Mesenchymal stem cell (in vitro differentiated cells and primary cell): ENCODE measurements around the gene ATXN7L1.

Experiments
- DNase-seq: peaks from one replicate; pipeline ENCODE4 v3.0.0-alpha.2; 2013
- H2AFZ ChIP-seq: one replicate; pipeline ENCODE4 v1.6.1; 2013; ENCODE audit warnings: low read depth, mild to moderate bottlenecking, control low read depth, inconsistent platforms, low read length, moderate library complexity
- H2AK5ac ChIP-seq: 2 replicates; pipeline ENCODE4 v1.6.1; 2013; ENCODE audit warnings: low read length, moderate library complexity, mild to moderate bottlenecking, inconsistent platforms; ENCODE audit not compliant: severe bottlenecking
- H2BK120ac ChIP-seq: one replicate; pipeline ENCODE4 v1.6.1; 2013; ENCODE audit warnings: low read depth, mild to moderate bottlenecking, inconsistent platforms, low read length, moderate library complexity
- H2BK12ac ChIP-seq, 2 experiments: one replicate each; pipeline ENCODE4 v1.6.1; 2013; ENCODE audit warnings: inconsistent platforms in 2 of 2, low read length in 2 of 2, mild to moderate bottlenecking in 2 of 2, moderate library complexity in 2 of 2, control low read depth in 1 of 2
- H2BK15ac ChIP-seq: one replicate; pipeline ENCODE4 v1.6.1; 2013; ENCODE audit warnings: mild to moderate bottlenecking, low read depth, inconsistent platforms; ENCODE audit not compliant: poor library complexity, severe bottlenecking
- H2BK5ac ChIP-seq: 2 replicates; pipeline ENCODE4 v1.6.1; 2013; ENCODE audit warnings: low read depth, mild to moderate bottlenecking, low read length, control low read depth, inconsistent platforms; ENCODE audit not compliant: poor library complexity, severe bottlenecking
- H3K14ac ChIP-seq, 2 experiments: one replicate each; pipeline ENCODE4 v1.6.1; 2013; ENCODE audit warnings: inconsistent platforms in 2 of 2, low read length in 2 of 2, control low read depth in 1 of 2, mild to moderate bottlenecking in 1 of 2, moderate library complexity in 1 of 2
- H3K18ac ChIP-seq, 2 experiments: one replicate each; pipeline ENCODE4 v1.6.1; 2013; ENCODE audit warnings: inconsistent platforms in 2 of 2, low read length in 2 of 2, control low read depth in 1 of 2, low read depth in 1 of 2, mild to moderate bottlenecking in 1 of 2
- H3K23ac ChIP-seq, 2 experiments: one replicate each; pipeline ENCODE4 v1.6.1; 2013; ENCODE audit warnings: inconsistent platforms in 2 of 2, low read length in 2 of 2, mild to moderate bottlenecking in 2 of 2, moderate library complexity in 2 of 2, control low read depth in 1 of 2
- H3K27ac ChIP-seq: 2 replicates; pipeline ENCODE4 v1.5.1; 2013; ENCODE audit warnings: mild to moderate bottlenecking, moderate library complexity, low read length, control low read depth, inconsistent platforms; ENCODE audit not compliant: poor library complexity, severe bottlenecking
- H3K27me3 ChIP-seq, 2 experiments: 2 replicates each; pipeline versions ENCODE4 v1.6.1 to v1.7.0; 2013; ENCODE audit warnings: low read length in 2 of 2, mild to moderate bottlenecking in 2 of 2, moderate library complexity in 2 of 2, control low read depth in 1 of 2, inconsistent platforms in 1 of 2; ENCODE audit not compliant: control insufficient read depth in 1 of 2, insufficient read depth in 1 of 2
- H3K36me3 ChIP-seq, 2 experiments: 2 replicates each; pipeline versions ENCODE4 v1.6.1 to v1.7.0; 2013; ENCODE audit warnings: low read length in 2 of 2, control low read depth in 1 of 2, inconsistent platforms in 1 of 2, low read depth in 1 of 2, mild to moderate bottlenecking in 1 of 2; ENCODE audit not compliant: insufficient read depth in 2 of 2, control insufficient read depth in 1 of 2
- H3K4ac ChIP-seq, 2 experiments: one replicate each; pipeline ENCODE4 v1.6.1; 2013; ENCODE audit warnings: inconsistent platforms in 2 of 2, low read length in 2 of 2, mild to moderate bottlenecking in 2 of 2, moderate library complexity in 2 of 2, control low read depth in 1 of 2, low read depth in 1 of 2
- H3K4me1 ChIP-seq: 2 replicates; pipeline ENCODE4 v1.6.1; 2013; ENCODE audit warnings: low read depth, low read length, control low read depth; ENCODE audit not compliant: control insufficient read depth, insufficient read depth
- H3K4me2 ChIP-seq: 2 replicates; pipeline ENCODE4 v1.6.1; 2013; ENCODE audit warnings: low read length, mild to moderate bottlenecking, inconsistent platforms; ENCODE audit not compliant: poor library complexity, severe bottlenecking
- H3K4me3 ChIP-seq, 2 experiments: 2 replicates each; pipeline versions ENCODE4 v1.5.1 to v1.7.0; 2013; ENCODE audit warnings: low read length in 2 of 2, mild to moderate bottlenecking in 2 of 2, control low read depth in 1 of 2, low read depth in 1 of 2; ENCODE audit not compliant: insufficient read depth in 1 of 2
- H3K79me1 ChIP-seq: replicated peaks from 2 replicates; pipeline ENCODE4 v1.6.1; 2013; ENCODE audit warnings: mild to moderate bottlenecking, control low read depth, low read length, inconsistent platforms; ENCODE audit not compliant: poor library complexity, severe bottlenecking
- H3K9ac ChIP-seq: 2 replicates; pipeline ENCODE4 v1.7.0; 2013; ENCODE audit warnings: mild to moderate bottlenecking, low read length, moderate library complexity
- H3K9me3 ChIP-seq: 2 replicates; pipeline ENCODE4 v1.7.0; 2013; ENCODE audit warnings: mild to moderate bottlenecking, low read length; ENCODE audit not compliant: control insufficient read depth
- H4K8ac ChIP-seq: one replicate; pipeline ENCODE4 v1.6.1; 2013; ENCODE audit warnings: inconsistent platforms, mild to moderate bottlenecking, low read length, moderate library complexity
- H4K91ac ChIP-seq: one replicate; pipeline ENCODE4 v1.6.1; 2013; ENCODE audit warnings: mild to moderate bottlenecking, low read length, inconsistent platforms
- WGBS: methylation state at CpG from one replicate; pipeline ENCODE4 v1.1.7; 2013; ENCODE audit warnings: mixed read lengths; 5-methylcytosine and 5-hydroxymethylcytosine counted together

The ATXN7L1 gene

DNA sequence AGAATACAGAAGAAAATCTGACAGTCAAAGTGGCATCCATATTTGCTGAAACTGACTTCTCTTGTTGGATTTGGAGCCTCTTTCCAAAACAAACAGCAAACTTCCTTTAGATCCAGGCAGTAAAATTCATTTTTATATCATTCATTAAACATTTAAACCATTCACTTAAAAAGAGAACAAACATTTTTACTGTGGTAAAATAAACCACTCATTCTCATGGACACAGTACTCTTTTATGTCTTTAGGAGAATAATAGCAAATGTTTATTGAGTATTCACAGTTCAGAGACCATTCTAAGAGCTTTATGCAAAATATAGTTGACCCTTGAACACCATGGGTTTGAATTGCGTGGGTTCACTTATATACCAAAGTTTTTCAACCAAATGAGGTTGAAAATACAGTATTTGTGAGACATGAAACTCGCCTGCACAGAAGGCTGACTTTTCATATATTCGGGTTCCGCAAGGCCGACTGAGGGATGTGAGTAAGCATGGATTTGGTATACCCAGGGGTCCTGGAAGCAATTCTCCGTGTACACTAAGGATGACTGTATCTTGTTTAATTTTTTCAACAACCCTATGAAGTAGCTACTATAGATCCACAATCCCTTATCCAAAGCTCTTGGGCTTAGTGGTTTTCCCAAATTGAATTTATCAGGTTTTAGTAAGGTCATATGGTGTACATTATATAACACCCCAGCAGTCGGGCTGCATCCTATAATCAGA, 49.1 kb downstream of the ATXN7L1 start:
- H2BK5ac ChIP-seq = no peak overlapping the region
- no peak overlapping the region for H2AFZ ChIP-seq
- 97% methylated on average over 5 of the region's 7 CpGs for WGBS

DNA sequence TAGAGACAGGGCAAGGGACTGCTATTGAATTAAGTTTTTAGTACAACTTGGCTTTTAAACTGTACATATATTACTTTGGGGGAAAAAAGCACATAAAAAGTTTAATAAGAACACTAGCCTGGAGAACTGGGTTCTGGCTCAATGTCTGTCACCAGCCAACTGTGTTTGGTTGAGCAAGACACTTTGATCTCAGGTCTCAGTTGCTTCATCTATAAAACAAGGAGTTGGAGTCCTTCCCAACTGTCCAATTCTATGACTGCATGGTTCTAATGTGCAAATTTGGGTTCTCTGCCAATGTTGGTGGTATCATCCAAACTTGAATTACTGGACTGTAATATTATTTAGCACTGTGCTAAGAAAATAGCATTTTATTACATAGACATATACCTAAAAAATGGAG, 50.3 kb downstream of the ATXN7L1 start:
- H4K8ac ChIP-seq = no peak overlapping the region
- no peak overlapping the region for H3K27ac ChIP-seq
- H3K4me3 ChIP-seq = peak overlapping the region in 1 of 2 experiments; percentile 22
- H2AFZ ChIP-seq = no peak overlapping the region
- no peak overlapping the region for H3K4ac ChIP-seq
- H2AK5ac ChIP-seq = no peak overlapping the region
- no peak overlapping the region for H3K14ac ChIP-seq
- H3K23ac ChIP-seq = no peak overlapping the region
- H3K79me1 ChIP-seq = peaks cover 16% of the 10 kb centered on the region
- peak overlapping the region; percentile 3 for H3K9ac ChIP-seq
- H2BK12ac ChIP-seq = no peak overlapping the region
- no peak overlapping the region for H2BK120ac ChIP-seq
- peak; percentile 35 for DNase-seq
- H2BK15ac ChIP-seq = peak overlapping the region; percentile 2
- no peak overlapping the region for H4K91ac ChIP-seq
- no peaks in the 10 kb centered on the region for H3K36me3 ChIP-seq
- peaks cover 8% of the 10 kb centered on the region for H3K4me1 ChIP-seq
- no peak overlapping the region for H3K18ac ChIP-seq
- no peak overlapping the region for H2BK5ac ChIP-seq
- H3K4me2 ChIP-seq = no peak overlapping the region
- H3K27me3 ChIP-seq = no peaks in the 10 kb centered on the region
- no peaks in the 10 kb centered on the region for H3K9me3 ChIP-seq

More for the DNA sequence above, 49.1 kb downstream of the ATXN7L1 start:
- H3K4me2 ChIP-seq = no peak overlapping the region
- DNase-seq = no peak
- H4K91ac ChIP-seq = no peak overlapping the region
- no peaks in the 10 kb centered on the region for H3K27me3 ChIP-seq
- no peaks in the 10 kb centered on the region for H3K36me3 ChIP-seq
- no peak overlapping the region for H3K18ac ChIP-seq
- H3K9ac ChIP-seq = peak overlapping the region; percentile 6
- peaks cover 8% of the 10 kb centered on the region for H3K4me1 ChIP-seq
- no peak overlapping the region for H2BK120ac ChIP-seq
- no peak overlapping the region for H2BK15ac ChIP-seq
- H3K27ac ChIP-seq = no peak overlapping the region
- H2AK5ac ChIP-seq = no peak overlapping the region
- H3K4ac ChIP-seq = peak overlapping the region in 1 of 2 experiments; percentile 53
- no peak overlapping the region for H3K14ac ChIP-seq
- no peak overlapping the region for H3K23ac ChIP-seq
- H3K9me3 ChIP-seq = no peaks in the 10 kb centered on the region
- no peak overlapping the region for H3K4me3 ChIP-seq
- no peak overlapping the region for H4K8ac ChIP-seq
- peaks cover 13% of the 10 kb centered on the region for H3K79me1 ChIP-seq
- H2BK12ac ChIP-seq = peak overlapping the region in 1 of 2 experiments; percentile 57

DNA sequence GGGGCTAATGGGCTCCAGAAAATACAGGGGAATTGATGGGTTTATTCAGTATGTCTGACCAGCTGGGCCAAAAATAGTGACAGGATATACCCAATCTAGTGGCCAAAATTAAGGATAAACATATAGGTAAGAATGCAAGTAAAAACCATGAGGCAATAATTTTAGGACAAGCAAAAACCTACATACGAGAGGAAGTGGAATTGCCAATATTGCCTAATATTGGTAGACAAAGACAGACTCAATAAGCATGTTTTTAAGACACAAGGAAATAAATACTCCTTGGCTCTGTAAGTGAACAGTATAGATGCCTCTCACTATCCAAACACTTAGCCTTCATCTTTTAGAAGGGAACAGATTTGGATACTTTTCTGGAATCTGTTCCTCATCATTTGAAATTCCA, 51.0 kb downstream of the ATXN7L1 start:
- H2AK5ac ChIP-seq = no peak overlapping the region
- no peak overlapping the region for H4K91ac ChIP-seq
- H3K27ac ChIP-seq = no peak overlapping the region
- no peaks in the 10 kb centered on the region for H3K9me3 ChIP-seq
- no peak for DNase-seq
- H3K4me1 ChIP-seq = peaks cover 3% of the 10 kb centered on the region
- H4K8ac ChIP-seq = no peak overlapping the region
- peak overlapping the region in 1 of 2 experiments; percentile 34 for H2BK12ac ChIP-seq
- H2BK15ac ChIP-seq = no peak overlapping the region
- no peak overlapping the region for H2BK120ac ChIP-seq
- no CpG with 5 or more reads among the region's 1 CpG for WGBS
- H3K4me2 ChIP-seq = no peak overlapping the region
- H2BK5ac ChIP-seq = no peak overlapping the region
- peaks cover 0 to 5% of the 10 kb centered on the region in 2 experiments for H3K36me3 ChIP-seq
- H3K4me3 ChIP-seq = no peak overlapping the region
- no peak overlapping the region for H2AFZ ChIP-seq
- no peaks in the 10 kb centered on the region for H3K27me3 ChIP-seq
- H3K4ac ChIP-seq = no peak overlapping the region
- H3K14ac ChIP-seq = no peak overlapping the region
- H3K18ac ChIP-seq = no peak overlapping the region
- peaks cover 16% of the 10 kb centered on the region for H3K79me1 ChIP-seq
- H3K23ac ChIP-seq = peak overlapping the region in 1 of 2 experiments; percentile 76
- no peak overlapping the region for H3K9ac ChIP-seq

GRCh38 chr7:105822806-105823205, 53.6 kb downstream of the ATXN7L1 start:
- Histone ChIP-seq H3K27me3 (no peaks in the 10 kb centered on the region), H3K36me3 (peaks cover 5 to 13% of the 10 kb centered on the region in 2 experiments), H3K27ac (no peak overlapping the region), H3K4me1 (no peaks in the 10 kb centered on the region), H2BK5ac (no peak overlapping the region), H4K8ac (no peak overlapping the region), H3K23ac (no peak overlapping the region), H3K18ac (no peak overlapping the region), H3K4me3 (no peak overlapping the region), H2BK15ac (no peak overlapping the region), H2AFZ (no peak overlapping the region), H2BK120ac (no peak overlapping the region), H3K9me3 (no peaks in the 10 kb centered on the region), H3K79me1 (peaks cover 18% of the 10 kb centered on the region), H2BK12ac (no peak overlapping the region), H2AK5ac (no peak overlapping the region), H3K4me2 (no peak overlapping the region), H4K91ac (no peak overlapping the region), H3K4ac (no peak overlapping the region), H3K14ac (no peak overlapping the region), H3K9ac (no peak overlapping the region)
- no CpG with 5 or more reads among the region's 1 CpG for WGBS
- DNase-seq = no peak
